MCF 10A (cell line): ENCODE data around the gene DAGLA. TPM values are rescaled to one million over a fixed set of nuclear protein-coding genes. Genes with fewer than 3 reads are reported as not detected.

ENCODE experiments used
- BruUV-seq: library from RNA; stranded (reverse); fragments of 400-500 nt; replicated peaks from 2 replicates; lab custom pipeline; 2021; lab: Mats Ljungman, UMichigan
- CTCF ChIA-PET: fragments of 300-600 bp; sonication (Branson Sonifier 250); formaldehyde crosslinking; extraction: SDS; loops from one replicate; lab custom pipeline; 2021; ENCODE audit warnings: antibody characterized with exemption, inconsistent platforms; lab: Yijun Ruan, JAX
- POLR2A ChIA-PET: fragments of 300-600, 350-650 bp; sonication (Branson Sonifier 250); formaldehyde crosslinking; extraction: SDS; loops from one replicate; lab custom pipeline; 2020; ENCODE audit warnings: antibody characterized with exemption, inconsistent platforms; lab: Yijun Ruan, JAX
- DNase-seq: peaks from one replicate; pipeline ENCODE4 v3.0.0-alpha.2; 2018; ENCODE audit not compliant: unreplicated experiment
- H3K27ac Mint-ChIP-seq: one replicate; pipeline ENCODE4 v1.8.0; 2022; ENCODE audit warnings: mild to moderate bottlenecking, low read depth, mixed read lengths; ENCODE audit not compliant: unreplicated experiment
- H3K27me3 Mint-ChIP-seq: one replicate; pipeline ENCODE4 v1.8.0; 2022; ENCODE audit warnings: mixed read lengths; ENCODE audit not compliant: insufficient read depth, unreplicated experiment
- H3K36me3 Mint-ChIP-seq: one replicate; pipeline ENCODE4 v1.8.0; 2022; ENCODE audit warnings: mild to moderate bottlenecking, moderate library complexity, mixed read lengths; ENCODE audit not compliant: insufficient read depth, unreplicated experiment
- H3K4me1 Mint-ChIP-seq: one replicate; pipeline ENCODE4 v1.8.0; 2022; ENCODE audit warnings: mixed read lengths; ENCODE audit not compliant: insufficient read depth, unreplicated experiment
- H3K4me3 Mint-ChIP-seq: one replicate; pipeline ENCODE4 v1.8.0; 2022; ENCODE audit warnings: mild to moderate bottlenecking, moderate library complexity, mixed read lengths; ENCODE audit not compliant: unreplicated experiment
- H3K9me3 Mint-ChIP-seq: one replicate; pipeline ENCODE4 v1.8.0; 2022; ENCODE audit warnings: mixed read lengths; ENCODE audit not compliant: unreplicated experiment
- intact Hi-C: fragments of 100-400 bp; cut with micrococcal nuclease; formaldehyde crosslinking; loops from 2 replicates; pipeline ENCODE4 v1.14.1; 2022
- total RNA-seq: library from RNA; stranded (reverse); gene quantifications from 2 replicates; pipeline ENCODE4 v1.2.3, GENCODE V29; 2022
- TF ChIP-seq, protein P1 (sequence below): fragments of 200-600 bp; IDR thresholded peaks from one replicate; pipeline ENCODE4 v1.8.0; 2022; ENCODE audit warnings: antibody characterized with exemption, mild to moderate bottlenecking; ENCODE audit not compliant: unreplicated experiment

Gene DAGLA
- total RNA-seq, 1 experiment from 2014 or later = 1.5 TPM

DNA sequence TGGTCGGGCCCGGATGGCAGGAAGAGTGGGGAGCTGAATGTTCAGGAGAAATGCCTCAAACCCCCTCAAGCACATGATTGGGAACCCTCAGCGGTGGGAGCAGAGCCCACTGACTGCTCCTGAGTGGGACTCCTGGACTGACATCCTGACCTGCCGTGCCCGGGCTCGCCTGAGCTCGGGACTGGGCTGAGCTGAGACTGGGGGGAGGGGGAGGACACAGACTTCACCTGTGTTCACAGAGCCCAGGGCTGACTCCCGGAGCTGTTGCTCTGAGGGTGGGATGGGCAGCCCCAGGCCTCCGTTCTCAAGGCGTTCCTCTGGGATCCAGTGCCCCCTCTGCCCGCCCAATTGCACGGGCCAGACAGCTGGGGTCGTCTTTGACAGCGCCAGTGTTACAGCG, 24.6 kb downstream of the DAGLA start:
- TF ChIP-seq, protein P1, sequence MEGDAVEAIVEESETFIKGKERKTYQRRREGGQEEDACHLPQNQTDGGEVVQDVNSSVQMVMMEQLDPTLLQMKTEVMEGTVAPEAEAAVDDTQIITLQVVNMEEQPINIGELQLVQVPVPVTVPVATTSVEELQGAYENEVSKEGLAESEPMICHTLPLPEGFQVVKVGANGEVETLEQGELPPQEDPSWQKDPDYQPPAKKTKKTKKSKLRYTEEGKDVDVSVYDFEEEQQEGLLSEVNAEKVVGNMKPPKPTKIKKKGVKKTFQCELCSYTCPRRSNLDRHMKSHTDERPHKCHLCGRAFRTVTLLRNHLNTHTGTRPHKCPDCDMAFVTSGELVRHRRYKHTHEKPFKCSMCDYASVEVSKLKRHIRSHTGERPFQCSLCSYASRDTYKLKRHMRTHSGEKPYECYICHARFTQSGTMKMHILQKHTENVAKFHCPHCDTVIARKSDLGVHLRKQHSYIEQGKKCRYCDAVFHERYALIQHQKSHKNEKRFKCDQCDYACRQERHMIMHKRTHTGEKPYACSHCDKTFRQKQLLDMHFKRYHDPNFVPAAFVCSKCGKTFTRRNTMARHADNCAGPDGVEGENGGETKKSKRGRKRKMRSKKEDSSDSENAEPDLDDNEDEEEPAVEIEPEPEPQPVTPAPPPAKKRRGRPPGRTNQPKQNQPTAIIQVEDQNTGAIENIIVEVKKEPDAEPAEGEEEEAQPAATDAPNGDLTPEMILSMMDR = no peak
- BruUV-seq = no TSS peak
- Mint-ChIP-seq H3K9me3 (no peaks in the 10 kb centered on the region), H3K36me3 (no peaks in the 10 kb centered on the region), H3K27me3 (peaks cover 10% of the 10 kb centered on the region), H3K4me1 (peaks cover 11% of the 10 kb centered on the region), H3K4me3 (no peak overlapping the region), H3K27ac (no peak overlapping the region)
- ChIA-PET CTCF (interaction anchor here (0.6 to 1.3 kb wide), 3 partner anchors 11 to 244 kb away, joined by 3 to 5 read pairs (median 4); no protein-coding TSS in a partner anchor), POLR2A (no interaction called here)
- DNase-seq = no peak
- intact Hi-C loops = no loop called here

DNA sequence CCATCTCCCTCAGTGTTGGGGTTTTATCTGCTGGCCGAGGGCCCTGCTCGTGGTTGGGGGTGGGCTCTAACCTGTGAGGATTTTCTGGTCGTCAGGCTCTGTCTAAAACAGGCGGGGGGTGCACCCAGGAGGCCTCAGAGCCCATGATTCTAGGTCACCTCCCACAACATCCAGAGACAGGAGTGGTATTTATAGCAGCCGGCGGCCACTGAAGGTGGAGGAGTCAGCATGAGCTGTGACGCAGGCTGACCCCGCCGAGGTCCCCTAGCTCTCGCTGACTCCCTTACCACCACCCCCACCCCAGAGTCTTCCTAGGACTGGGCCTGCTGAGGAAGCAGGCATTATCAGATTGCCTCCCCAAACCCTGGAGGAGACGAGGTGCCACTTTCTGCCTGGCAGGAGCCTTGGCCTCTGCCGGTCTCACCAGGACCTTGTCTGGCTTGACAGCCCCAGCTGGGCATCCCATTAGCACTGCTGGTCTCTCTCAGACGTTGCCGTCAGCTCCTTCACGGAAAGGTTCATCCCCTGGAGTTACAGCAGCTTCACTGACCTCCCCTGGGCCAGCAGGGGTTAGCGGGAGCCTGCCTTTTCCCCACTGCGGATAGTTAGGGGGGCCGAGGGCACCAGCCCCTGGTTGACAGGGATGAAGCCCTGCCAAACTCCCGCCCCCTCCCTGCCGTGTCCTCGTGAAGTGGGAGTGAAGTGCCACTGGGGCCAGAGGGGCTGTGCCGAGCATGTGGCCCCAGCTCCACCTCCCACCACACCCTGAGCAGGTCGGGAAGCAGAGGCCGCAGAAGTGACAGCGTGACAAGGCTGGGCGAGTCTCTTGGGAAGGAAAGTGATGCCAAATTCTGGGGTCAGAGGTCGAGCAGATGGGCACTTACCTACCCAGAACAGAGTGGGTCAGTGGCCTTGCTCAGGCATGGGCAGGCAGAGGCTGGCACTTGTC, 26.5 kb downstream of the DAGLA start:
- no peak for DNase-seq
- no peaks in the 10 kb centered on the region for H3K9me3 Mint-ChIP-seq
- BruUV-seq = no TSS peak
- no peaks in the 10 kb centered on the region for H3K4me1 Mint-ChIP-seq
- H3K27me3 Mint-ChIP-seq = peaks cover 10% of the 10 kb centered on the region
- no peak overlapping the region for H3K4me3 Mint-ChIP-seq
- H3K27ac Mint-ChIP-seq = no peak overlapping the region
- TF ChIP-seq, protein P1 = no peak
- CTCF ChIA-PET = interaction anchor here (0.6 kb wide), 1 partner anchor 10 kb away, joined by 3 read pairs; no protein-coding TSS in a partner anchor
- POLR2A ChIA-PET = no interaction called here
- intact Hi-C loops = no loop called here
- H3K36me3 Mint-ChIP-seq = no peaks in the 10 kb centered on the region

DNA sequence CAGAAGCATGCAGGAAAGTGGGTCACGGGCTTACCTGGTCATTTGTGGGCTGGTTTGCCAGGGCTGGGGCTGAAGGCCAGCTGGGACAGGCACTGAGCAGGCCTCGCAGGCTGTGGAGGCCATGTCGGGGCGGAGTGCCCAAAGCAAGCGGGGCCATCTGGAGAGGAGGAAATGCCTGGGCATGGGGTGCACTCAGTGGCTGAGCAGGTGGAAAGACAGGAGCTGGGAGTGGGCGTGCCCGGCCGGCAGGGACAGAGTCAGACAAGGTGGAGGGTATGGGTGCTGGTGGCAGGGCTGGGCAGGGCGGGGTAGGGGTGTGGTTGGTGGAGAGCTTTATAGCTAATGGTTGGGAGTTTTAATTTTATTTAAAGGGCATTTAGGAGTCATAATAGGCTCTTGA, 27.4 kb downstream of the DAGLA start:
- no peak for DNase-seq
- intact Hi-C loops = no loop called here
- no peaks in the 10 kb centered on the region for H3K36me3 Mint-ChIP-seq
- peaks cover 10% of the 10 kb centered on the region for H3K27me3 Mint-ChIP-seq
- no peaks in the 10 kb centered on the region for H3K9me3 Mint-ChIP-seq
- no peaks in the 10 kb centered on the region for H3K4me1 Mint-ChIP-seq
- no peak overlapping the region for H3K27ac Mint-ChIP-seq
- no TSS peak for BruUV-seq
- ChIA-PET CTCF (interaction anchor here (0.6 kb wide), 1 partner anchor 26 kb away, joined by 4 read pairs; no protein-coding TSS in a partner anchor), POLR2A (no interaction called here)
- TF ChIP-seq, protein P1 = no peak
- no peak overlapping the region for H3K4me3 Mint-ChIP-seq

DNA sequence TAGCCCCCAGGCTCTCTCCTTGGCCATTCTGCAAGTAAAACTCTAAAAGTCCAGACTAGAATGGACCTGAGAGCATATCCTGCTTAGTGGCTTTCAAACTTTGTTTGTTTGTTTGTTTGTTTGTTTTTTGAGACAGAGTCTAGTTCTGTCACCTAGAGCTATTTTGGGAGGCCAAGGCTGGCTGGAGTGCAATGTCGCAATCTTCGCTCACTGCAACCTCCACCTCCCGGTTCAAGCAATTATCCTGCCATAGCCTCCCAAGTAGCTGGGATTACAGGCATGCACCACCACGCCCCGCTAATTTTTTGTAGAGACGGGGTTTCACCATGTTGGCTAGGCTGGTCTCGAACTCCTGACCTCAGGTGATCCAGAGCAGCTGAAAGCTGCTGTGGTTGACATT, 28.9 kb downstream of the DAGLA start:
- ChIA-PET POLR2A (no interaction called here), CTCF (interaction anchor here (1.0 to 1.6 kb wide), 2 partner anchors 24 to 81 kb away, joined by 3 to 6 read pairs; no protein-coding TSS in a partner anchor)
- Mint-ChIP-seq H3K27me3 (no peaks in the 10 kb centered on the region), H3K27ac (no peak overlapping the region), H3K4me3 (no peak overlapping the region), H3K36me3 (no peaks in the 10 kb centered on the region), H3K9me3 (no peaks in the 10 kb centered on the region), H3K4me1 (no peaks in the 10 kb centered on the region)
- TF ChIP-seq, protein P1 = no peak
- no TSS peak for BruUV-seq
- intact Hi-C loops = no loop called here
- DNase-seq = no peak
